ENCODE measurements around the gene ORC1.

DNA sequence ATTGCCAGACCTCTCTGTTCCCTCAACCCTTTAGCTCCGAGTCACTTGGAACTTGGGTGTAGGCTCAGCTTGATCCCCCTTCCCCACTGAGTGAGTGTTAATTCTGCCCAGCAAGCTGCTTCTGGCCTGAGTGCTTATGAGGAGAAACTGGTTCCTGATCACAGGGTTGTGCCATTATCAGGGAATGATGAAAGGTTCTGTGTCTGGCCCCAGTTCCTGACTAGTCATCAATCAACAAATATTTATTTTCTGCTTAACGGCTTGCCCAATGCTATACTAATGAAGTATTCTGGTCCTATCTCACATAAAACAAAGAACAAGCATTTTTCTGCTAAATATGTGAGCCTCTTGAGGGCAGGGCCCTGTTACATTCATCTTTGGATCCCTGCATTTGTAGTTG, 59.0 kb downstream of the ORC1 start:
- TF ChIP-seq, protein P1, sequence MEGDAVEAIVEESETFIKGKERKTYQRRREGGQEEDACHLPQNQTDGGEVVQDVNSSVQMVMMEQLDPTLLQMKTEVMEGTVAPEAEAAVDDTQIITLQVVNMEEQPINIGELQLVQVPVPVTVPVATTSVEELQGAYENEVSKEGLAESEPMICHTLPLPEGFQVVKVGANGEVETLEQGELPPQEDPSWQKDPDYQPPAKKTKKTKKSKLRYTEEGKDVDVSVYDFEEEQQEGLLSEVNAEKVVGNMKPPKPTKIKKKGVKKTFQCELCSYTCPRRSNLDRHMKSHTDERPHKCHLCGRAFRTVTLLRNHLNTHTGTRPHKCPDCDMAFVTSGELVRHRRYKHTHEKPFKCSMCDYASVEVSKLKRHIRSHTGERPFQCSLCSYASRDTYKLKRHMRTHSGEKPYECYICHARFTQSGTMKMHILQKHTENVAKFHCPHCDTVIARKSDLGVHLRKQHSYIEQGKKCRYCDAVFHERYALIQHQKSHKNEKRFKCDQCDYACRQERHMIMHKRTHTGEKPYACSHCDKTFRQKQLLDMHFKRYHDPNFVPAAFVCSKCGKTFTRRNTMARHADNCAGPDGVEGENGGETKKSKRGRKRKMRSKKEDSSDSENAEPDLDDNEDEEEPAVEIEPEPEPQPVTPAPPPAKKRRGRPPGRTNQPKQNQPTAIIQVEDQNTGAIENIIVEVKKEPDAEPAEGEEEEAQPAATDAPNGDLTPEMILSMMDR (IDR thresholded peaks at IDR 0.05 in 2 of 3, conservative IDR thresholded peaks at IDR 0.05 in 1 of 3; ENCODE audit: borderline replicate concordance in 1 of 3, insufficient read depth in 1 of 3, low read depth in 2 of 3, low read length in 2 of 3), result no peak
- TF ChIP-seq FOSL1 (IDR thresholded peaks at IDR 0.05; ENCODE audit: low read depth) (no peak), POLR2A (IDR thresholded peaks at IDR 0.05; ENCODE audit: borderline replicate concordance, extremely low read depth, insufficient read depth, insufficient read length) (no peak), POLR2AphosphoS5 (IDR thresholded peaks at IDR 0.05; ENCODE audit: low read depth, low read length) (no peak), EZH2phosphoT487 (IDR thresholded peaks at IDR 0.05; ENCODE audit: borderline replicate concordance) (no peak), SIN3A (IDR thresholded peaks at IDR 0.05; ENCODE audit: low read depth) (no peak), SP1 (IDR thresholded peaks at IDR 0.05; ENCODE audit: low read depth) (no peak), RAD21 (IDR thresholded peaks at IDR 0.05; ENCODE audit: low read depth) (no peak), ZFX (IDR thresholded peaks at IDR 0.05) (no peak), ZNF274 (IDR thresholded peaks at IDR 0.05; ENCODE audit: low read depth, low read length) (no peak)
- TF ChIP-seq, protein P2, sequence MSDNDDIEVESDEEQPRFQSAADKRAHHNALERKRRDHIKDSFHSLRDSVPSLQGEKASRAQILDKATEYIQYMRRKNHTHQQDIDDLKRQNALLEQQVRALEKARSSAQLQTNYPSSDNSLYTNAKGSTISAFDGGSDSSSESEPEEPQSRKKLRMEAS (IDR thresholded peaks at IDR 0.05), result no peak
- TF ChIP-seq, protein P3, sequence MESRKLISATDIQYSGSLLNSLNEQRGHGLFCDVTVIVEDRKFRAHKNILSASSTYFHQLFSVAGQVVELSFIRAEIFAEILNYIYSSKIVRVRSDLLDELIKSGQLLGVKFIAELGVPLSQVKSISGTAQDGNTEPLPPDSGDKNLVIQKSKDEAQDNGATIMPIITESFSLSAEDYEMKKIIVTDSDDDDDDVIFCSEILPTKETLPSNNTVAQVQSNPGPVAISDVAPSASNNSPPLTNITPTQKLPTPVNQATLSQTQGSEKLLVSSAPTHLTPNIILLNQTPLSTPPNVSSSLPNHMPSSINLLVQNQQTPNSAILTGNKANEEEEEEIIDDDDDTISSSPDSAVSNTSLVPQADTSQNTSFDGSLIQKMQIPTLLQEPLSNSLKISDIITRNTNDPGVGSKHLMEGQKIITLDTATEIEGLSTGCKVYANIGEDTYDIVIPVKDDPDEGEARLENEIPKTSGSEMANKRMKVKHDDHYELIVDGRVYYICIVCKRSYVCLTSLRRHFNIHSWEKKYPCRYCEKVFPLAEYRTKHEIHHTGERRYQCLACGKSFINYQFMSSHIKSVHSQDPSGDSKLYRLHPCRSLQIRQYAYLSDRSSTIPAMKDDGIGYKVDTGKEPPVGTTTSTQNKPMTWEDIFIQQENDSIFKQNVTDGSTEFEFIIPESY (IDR thresholded peaks at IDR 0.05; ENCODE audit: extremely low read depth, insufficient replicate concordance, low read length), result no peak

Data from HCT116 (cell line).